ENCODE data around the gene HNRNPM.

The HNRNPM gene

GRCh38 chr19:8481616-8482015, 36.8 kb downstream of the HNRNPM start:
- no CpG with 5 or more reads among the region's 6 CpGs for WGBS (ENCODE audit: extremely low coverage, insufficient coverage, insufficient read length)

GRCh38 chr19:8482696-8483095, 37.9 kb downstream of the HNRNPM start:
- Histone ChIP-seq H4K91ac (ENCODE audit: low read depth, low read length) (no peak overlapping the region), H3K27me3 (ENCODE audit: insufficient read depth, low read length) (no peaks in the 10 kb centered on the region), H3K4me3 (ENCODE audit: low read depth, low read length) (no peak overlapping the region), H4K12ac (ENCODE audit: low read depth, low read length) (no peak overlapping the region), H2AFZ (ENCODE audit: insufficient read depth, low read length, poor library complexity) (no peak overlapping the region), H2BK120ac (ENCODE audit: insufficient read depth, low read length, poor library complexity) (no peak overlapping the region), H2BK12ac (ENCODE audit: low read length) (no peak overlapping the region), H3K23ac (ENCODE audit: low read length) (no peak overlapping the region), H3K4me2 (ENCODE audit: low read length) (no peak overlapping the region), H4K8ac (ENCODE audit: low read depth, low read length) (no peak overlapping the region), H3K36me3 (ENCODE audit: control insufficient read depth in 1 of 2, insufficient read depth in 2 of 2, low read length in 2 of 2) (peaks cover 70 to 78% of the 10 kb centered on the region in 2 experiments), H3K4me1 (ENCODE audit: control insufficient read depth in 1 of 2, insufficient read depth in 2 of 2, low read length in 2 of 2) (peaks cover 2 to 5% of the 10 kb centered on the region in 2 experiments), H3K9me3 (ENCODE audit: insufficient read depth, low read depth, low read length) (peaks cover 4% of the 10 kb centered on the region), H3K14ac (ENCODE audit: low read length) (no peak overlapping the region), H2AK5ac (ENCODE audit: low read length) (no peak overlapping the region), H3K79me1 (ENCODE audit: low read length) (no peaks in the 10 kb centered on the region), H3K79me2 (ENCODE audit: control insufficient read depth, insufficient read depth, low read length, poor library complexity) (peaks cover 5% of the 10 kb centered on the region), H3K27ac (ENCODE audit: low read depth, low read length) (no peak overlapping the region), H3K9ac (ENCODE audit: low read length) (no peak overlapping the region), H3K4ac (ENCODE audit: low read depth, low read length) (no peak overlapping the region), H2BK5ac (ENCODE audit: low read depth, low read length, poor library complexity) (no peak overlapping the region), H3K18ac (ENCODE audit: low read length) (peak overlapping the region; percentile 36)
- WGBS (ENCODE audit: extremely low coverage, insufficient coverage, insufficient read length), result no CpG with 5 or more reads among the region's 11 CpGs
- DNase-seq, result no peak

More at GRCh38 chr19:8481616-8482015, 36.8 kb downstream of the HNRNPM start:
- DNase-seq, result peak; percentile 64 to 75
- no peak overlapping the region for H3K14ac ChIP-seq (ENCODE audit: low read length)
- H3K23ac ChIP-seq (ENCODE audit: low read length), result no peak overlapping the region
- no peak overlapping the region for H4K8ac ChIP-seq (ENCODE audit: low read depth, low read length)
- no peaks in the 10 kb centered on the region for H3K27me3 ChIP-seq (ENCODE audit: insufficient read depth, low read length)
- no peak overlapping the region for H3K18ac ChIP-seq (ENCODE audit: low read length)
- H2AK5ac ChIP-seq (ENCODE audit: low read length), result no peak overlapping the region
- no peak overlapping the region for H3K27ac ChIP-seq (ENCODE audit: low read depth, low read length)
- peaks cover 67 to 77% of the 10 kb centered on the region in 2 experiments for H3K36me3 ChIP-seq (ENCODE audit: control insufficient read depth in 1 of 2, insufficient read depth in 2 of 2, low read length in 2 of 2)
- no peak overlapping the region for H2AFZ ChIP-seq (ENCODE audit: insufficient read depth, low read length, poor library complexity)
- H3K9me3 ChIP-seq (ENCODE audit: insufficient read depth, low read depth, low read length), result peaks cover 4% of the 10 kb centered on the region
- H3K4me1 ChIP-seq (ENCODE audit: control insufficient read depth in 1 of 2, insufficient read depth in 2 of 2, low read length in 2 of 2), result peaks cover 2 to 5% of the 10 kb centered on the region in 2 experiments
- peaks cover 5% of the 10 kb centered on the region for H3K79me2 ChIP-seq (ENCODE audit: control insufficient read depth, insufficient read depth, low read length, poor library complexity)
- H3K4ac ChIP-seq (ENCODE audit: low read depth, low read length), result no peak overlapping the region
- no peaks in the 10 kb centered on the region for H3K79me1 ChIP-seq (ENCODE audit: low read length)
- no peak overlapping the region for H4K91ac ChIP-seq (ENCODE audit: low read depth, low read length)
- H3K4me2 ChIP-seq (ENCODE audit: low read length), result no peak overlapping the region
- no peak overlapping the region for H2BK12ac ChIP-seq (ENCODE audit: low read length)
- H2BK5ac ChIP-seq (ENCODE audit: low read depth, low read length, poor library complexity), result no peak overlapping the region
- H2BK120ac ChIP-seq (ENCODE audit: insufficient read depth, low read length, poor library complexity), result no peak overlapping the region
- H3K4me3 ChIP-seq (ENCODE audit: low read depth, low read length), result no peak overlapping the region
- no peak overlapping the region for H3K9ac ChIP-seq (ENCODE audit: low read length)
- no peak overlapping the region for H4K12ac ChIP-seq (ENCODE audit: low read depth, low read length)

DNA sequence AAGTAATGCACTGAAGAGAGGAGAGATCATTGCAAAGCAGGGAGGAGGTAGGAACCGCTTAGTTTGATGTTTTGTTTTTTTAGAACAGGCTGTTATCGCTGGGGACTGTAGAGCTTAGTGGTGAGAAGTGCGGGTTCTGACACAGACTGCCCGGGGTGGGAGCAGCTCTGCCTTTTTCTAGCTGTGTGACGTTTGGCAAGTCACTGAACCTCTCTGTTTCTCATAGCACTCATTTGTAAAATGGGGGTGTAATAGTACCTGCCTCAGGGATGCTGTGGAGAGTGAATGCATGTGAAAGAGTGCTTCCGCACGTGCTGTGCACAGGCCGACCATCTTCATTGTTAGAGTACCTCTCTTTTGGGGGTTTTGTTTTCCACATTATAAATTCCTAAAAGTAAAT, 38.4 kb downstream of the HNRNPM start:
- H4K91ac ChIP-seq (ENCODE audit: low read depth, low read length), result no peak overlapping the region
- no peak overlapping the region for H3K4me3 ChIP-seq (ENCODE audit: low read depth, low read length)
- no peak overlapping the region for H3K4ac ChIP-seq (ENCODE audit: low read depth, low read length)
- WGBS (ENCODE audit: extremely low coverage, insufficient coverage, insufficient read length), result no CpG with 5 or more reads among the region's 8 CpGs
- H2AK5ac ChIP-seq (ENCODE audit: low read length), result no peak overlapping the region
- H3K79me1 ChIP-seq (ENCODE audit: low read length), result no peaks in the 10 kb centered on the region
- no peaks in the 10 kb centered on the region for H3K27me3 ChIP-seq (ENCODE audit: insufficient read depth, low read length)
- H3K27ac ChIP-seq (ENCODE audit: low read depth, low read length), result no peak overlapping the region
- peaks cover 3% of the 10 kb centered on the region for H3K79me2 ChIP-seq (ENCODE audit: control insufficient read depth, insufficient read depth, low read length, poor library complexity)
- peaks cover 72 to 79% of the 10 kb centered on the region in 2 experiments for H3K36me3 ChIP-seq (ENCODE audit: control insufficient read depth in 1 of 2, insufficient read depth in 2 of 2, low read length in 2 of 2)
- peaks cover 4% of the 10 kb centered on the region for H3K9me3 ChIP-seq (ENCODE audit: insufficient read depth, low read depth, low read length)
- H2BK120ac ChIP-seq (ENCODE audit: insufficient read depth, low read length, poor library complexity), result no peak overlapping the region
- H2AFZ ChIP-seq (ENCODE audit: insufficient read depth, low read length, poor library complexity), result no peak overlapping the region
- H3K18ac ChIP-seq (ENCODE audit: low read length), result no peak overlapping the region
- no peak overlapping the region for H2BK5ac ChIP-seq (ENCODE audit: low read depth, low read length, poor library complexity)
- no peak overlapping the region for H3K23ac ChIP-seq (ENCODE audit: low read length)
- H2BK12ac ChIP-seq (ENCODE audit: low read length), result no peak overlapping the region
- H4K12ac ChIP-seq (ENCODE audit: low read depth, low read length), result no peak overlapping the region
- no peak for DNase-seq
- H3K14ac ChIP-seq (ENCODE audit: low read length), result no peak overlapping the region
- H3K4me2 ChIP-seq (ENCODE audit: low read length), result no peak overlapping the region
- no peak overlapping the region for H3K9ac ChIP-seq (ENCODE audit: low read length)
- peaks cover 2 to 5% of the 10 kb centered on the region in 2 experiments for H3K4me1 ChIP-seq (ENCODE audit: control insufficient read depth in 1 of 2, insufficient read depth in 2 of 2, low read length in 2 of 2)
- H4K8ac ChIP-seq (ENCODE audit: low read depth, low read length), result no peak overlapping the region

GRCh38 chr19:8484331-8484894, 39.6 kb downstream of the HNRNPM start:
- Histone ChIP-seq H3K27ac (ENCODE audit: low read depth, low read length) (no peak overlapping the region), H3K79me1 (ENCODE audit: low read length) (no peaks in the 10 kb centered on the region), H2BK120ac (ENCODE audit: insufficient read depth, low read length, poor library complexity) (no peak overlapping the region), H3K36me3 (ENCODE audit: control insufficient read depth in 1 of 2, insufficient read depth in 2 of 2, low read length in 2 of 2) (peaks cover 77 to 81% of the 10 kb centered on the region in 2 experiments), H4K91ac (ENCODE audit: low read depth, low read length) (no peak overlapping the region), H3K4me1 (ENCODE audit: control insufficient read depth in 1 of 2, insufficient read depth in 2 of 2, low read length in 2 of 2) (peaks cover 2 to 5% of the 10 kb centered on the region in 2 experiments), H4K12ac (ENCODE audit: low read depth, low read length) (no peak overlapping the region), H3K4ac (ENCODE audit: low read depth, low read length) (no peak overlapping the region), H3K9ac (ENCODE audit: low read length) (no peak overlapping the region), H3K4me2 (ENCODE audit: low read length) (no peak overlapping the region), H3K9me3 (ENCODE audit: insufficient read depth, low read depth, low read length) (peaks cover 4% of the 10 kb centered on the region), H4K8ac (ENCODE audit: low read depth, low read length) (no peak overlapping the region), H2BK12ac (ENCODE audit: low read length) (no peak overlapping the region), H3K18ac (ENCODE audit: low read length) (no peak overlapping the region), H3K14ac (ENCODE audit: low read length) (no peak overlapping the region), H3K4me3 (ENCODE audit: low read depth, low read length) (no peak overlapping the region), H3K79me2 (ENCODE audit: control insufficient read depth, insufficient read depth, low read length, poor library complexity) (peaks cover 3% of the 10 kb centered on the region), H2AK5ac (ENCODE audit: low read length) (no peak overlapping the region), H3K27me3 (ENCODE audit: insufficient read depth, low read length) (no peaks in the 10 kb centered on the region), H3K23ac (ENCODE audit: low read length) (no peak overlapping the region), H2AFZ (ENCODE audit: insufficient read depth, low read length, poor library complexity) (no peak overlapping the region), H2BK5ac (ENCODE audit: low read depth, low read length, poor library complexity) (no peak overlapping the region)
- DNase-seq, result peak in 1 of 2 donors; percentile 24
- WGBS (ENCODE audit: extremely low coverage, insufficient coverage, insufficient read length), result no CpG with 5 or more reads among the region's 18 CpGs
